Stimulated activated CD8-positive, alpha-beta memory T cell treated with anti-CD3 and anti-CD28 coated beads, Interleukin-15, amount 100 ng/mL, for 48 hours (primary cell): ENCODE measurements around the gene PER1.

Experiments used
- DNase-seq, 2 donors: peaks; one replicate each; pipeline ENCODE4 v3.0.0-alpha.2; 2020; ENCODE audit warnings: low read depth in 2 of 2

PER1 gene

GRCh38 chr17:8141741-8142140, 10.5 kb downstream of the PER1 start:
- DNase-seq: no peak

DNA sequence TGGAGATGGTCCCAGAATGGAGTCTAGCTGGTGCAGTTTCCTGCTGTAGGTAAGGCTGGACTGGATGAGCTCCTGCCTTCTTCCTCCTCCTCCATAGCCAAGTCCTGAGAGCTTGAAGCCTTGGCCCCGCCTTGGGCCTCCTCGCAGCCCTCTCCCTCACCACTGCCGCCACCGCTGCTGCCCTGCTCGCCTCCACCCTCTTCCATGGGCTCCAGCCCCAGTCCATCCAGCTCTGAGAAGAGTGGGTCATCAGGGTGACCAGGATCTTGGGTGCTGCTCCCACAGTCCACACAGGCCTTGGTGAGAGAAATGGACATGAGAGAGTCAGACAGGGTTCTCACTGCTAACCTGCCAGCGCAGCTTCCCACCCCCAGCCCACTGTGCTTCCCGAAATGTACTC, 11.2 kb downstream of the PER1 start:
- DNase-seq: no peak

GRCh38 chr17:8140065-8141029, 11.9 kb downstream of the PER1 start:
- DNase-seq: no peak

DNA sequence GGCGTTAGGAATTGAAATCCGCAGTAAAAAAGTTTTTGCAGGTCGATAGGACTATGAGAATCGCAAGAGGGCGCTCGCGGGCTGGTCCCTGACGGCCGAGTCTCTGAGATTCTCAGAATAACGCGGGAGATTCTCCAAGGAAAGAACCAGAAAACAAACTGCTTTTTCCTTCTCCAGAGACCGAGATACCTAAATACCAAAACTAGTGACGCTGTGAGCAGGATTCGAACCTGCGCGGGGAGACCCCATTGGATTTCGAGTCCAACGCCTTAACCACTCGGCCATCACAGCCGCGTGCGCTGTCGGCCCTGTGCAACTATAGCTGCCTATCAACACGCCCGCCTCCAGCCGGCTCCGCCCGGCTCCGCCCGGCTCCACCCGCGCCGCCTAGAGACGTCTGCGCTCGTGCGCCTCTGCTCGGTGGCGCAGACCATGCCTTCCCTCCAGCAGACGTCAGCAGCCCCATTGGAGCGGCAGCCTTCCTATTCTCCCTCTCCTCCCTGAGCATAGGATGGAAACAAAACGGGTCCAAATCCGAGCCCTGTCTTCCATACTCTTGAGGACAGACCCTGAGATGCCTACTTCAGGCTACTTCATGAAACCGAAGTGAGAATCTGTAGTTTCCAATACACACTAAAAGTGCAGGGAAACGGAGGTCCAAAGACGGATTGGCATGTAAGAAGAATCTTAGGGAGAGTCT, 13.4 kb downstream of the PER1 start:
- DNase-seq: peak; percentile 91 to 94

GRCh38 chr17:8138374-8138671, 13.9 kb downstream of the PER1 start:
- DNase-seq: no peak

- no peak for DNase-seq
These were observed 14.4 kb downstream of the PER1 start for GRCh38 chr17:8137645-8138373.

DNA sequence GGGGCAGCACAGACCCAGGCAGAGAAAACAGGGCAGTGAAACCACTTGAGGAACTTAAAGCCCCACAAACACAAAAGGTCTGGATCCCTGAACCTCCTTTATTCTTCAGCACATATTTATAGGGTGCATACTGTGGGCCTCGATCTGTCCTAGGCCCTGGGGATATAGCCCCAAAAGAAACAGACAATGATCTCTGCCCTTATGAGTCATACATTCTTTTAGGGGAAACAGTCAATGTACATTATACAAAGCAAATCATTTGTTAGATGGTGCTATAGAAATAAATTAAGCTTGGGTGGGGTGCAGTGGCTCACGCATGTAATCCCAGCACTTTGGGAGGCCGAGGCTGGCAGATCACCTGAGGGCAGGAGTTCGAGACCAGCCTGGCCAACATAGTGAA, 18.3 kb downstream of the PER1 start:
- no peak for DNase-seq

- no peak for DNase-seq
These were observed 18.8 kb downstream of the PER1 start for GRCh38 chr17:8133399-8133798.

GRCh38 chr17:8131844-8132441, 20.3 kb downstream of the PER1 start:
- DNase-seq: no peak

- DNase-seq: no peak
These were observed 23.9 kb downstream of the PER1 start for GRCh38 chr17:8128125-8128784.

DNA sequence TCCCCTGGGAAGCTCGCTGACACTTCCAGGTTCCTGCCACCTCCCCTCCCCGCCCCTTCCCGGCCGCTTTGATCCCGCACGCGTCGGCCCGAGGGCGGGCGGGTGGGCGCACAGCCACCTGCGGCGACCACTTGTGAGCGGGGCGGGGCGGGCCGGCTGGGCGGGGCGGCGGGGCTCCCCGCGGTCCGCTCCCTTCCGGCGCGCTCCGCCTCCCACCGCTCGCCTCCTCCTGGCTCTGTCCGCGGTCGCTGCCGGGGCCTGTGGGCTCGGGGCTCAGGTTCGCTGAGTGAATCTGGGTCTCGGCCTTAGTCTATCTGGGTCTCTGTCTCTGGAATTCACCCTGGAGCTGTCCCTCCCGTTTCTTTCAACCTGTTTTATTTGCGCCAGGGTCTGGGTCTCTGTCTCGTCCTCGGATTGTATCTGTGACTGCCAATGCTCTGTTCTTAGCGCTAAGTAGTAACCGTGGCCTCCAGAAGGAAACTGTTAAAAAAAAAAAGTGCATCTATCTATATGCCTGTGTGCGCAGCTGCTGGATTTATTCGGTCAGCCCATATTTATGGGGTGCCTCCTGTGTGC, 25.6 kb downstream of the PER1 start:
- peak; percentile 42 to 47 for DNase-seq

DNA sequence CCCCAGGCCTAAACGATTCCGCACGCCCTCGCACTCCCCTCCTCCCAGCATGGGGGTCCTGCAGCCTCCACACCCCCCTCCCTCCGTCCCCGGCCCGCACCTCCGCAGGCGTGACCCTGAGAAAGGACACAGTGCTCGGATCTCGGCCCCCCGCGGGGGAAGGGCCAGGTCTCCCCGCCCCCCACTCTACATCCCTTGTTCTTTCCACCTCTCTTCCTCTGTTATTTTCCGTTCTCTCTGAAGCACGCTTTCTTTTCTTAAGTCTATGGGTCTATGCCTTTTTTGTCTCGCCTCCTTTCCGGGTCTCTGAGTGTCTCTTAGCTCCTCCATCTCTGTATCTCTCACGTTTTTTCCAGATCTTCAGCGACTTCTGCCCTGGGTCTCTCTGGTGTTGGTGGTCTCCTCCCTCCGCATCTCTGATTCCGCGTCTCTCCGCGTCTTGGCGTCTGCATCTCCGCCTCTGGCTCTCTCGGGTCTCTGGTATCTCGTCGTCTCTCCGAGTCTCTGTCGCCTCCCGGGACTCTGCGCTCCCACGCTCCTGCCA, 26.2 kb downstream of the PER1 start:
- DNase-seq: no peak

GRCh38 chr17:8125154-8125946, 26.9 kb downstream of the PER1 start:
- DNase-seq: peak; percentile 73 to 79

- no peak for DNase-seq
These were observed 27.7 kb downstream of the PER1 start for GRCh38 chr17:8124350-8125153.

DNA sequence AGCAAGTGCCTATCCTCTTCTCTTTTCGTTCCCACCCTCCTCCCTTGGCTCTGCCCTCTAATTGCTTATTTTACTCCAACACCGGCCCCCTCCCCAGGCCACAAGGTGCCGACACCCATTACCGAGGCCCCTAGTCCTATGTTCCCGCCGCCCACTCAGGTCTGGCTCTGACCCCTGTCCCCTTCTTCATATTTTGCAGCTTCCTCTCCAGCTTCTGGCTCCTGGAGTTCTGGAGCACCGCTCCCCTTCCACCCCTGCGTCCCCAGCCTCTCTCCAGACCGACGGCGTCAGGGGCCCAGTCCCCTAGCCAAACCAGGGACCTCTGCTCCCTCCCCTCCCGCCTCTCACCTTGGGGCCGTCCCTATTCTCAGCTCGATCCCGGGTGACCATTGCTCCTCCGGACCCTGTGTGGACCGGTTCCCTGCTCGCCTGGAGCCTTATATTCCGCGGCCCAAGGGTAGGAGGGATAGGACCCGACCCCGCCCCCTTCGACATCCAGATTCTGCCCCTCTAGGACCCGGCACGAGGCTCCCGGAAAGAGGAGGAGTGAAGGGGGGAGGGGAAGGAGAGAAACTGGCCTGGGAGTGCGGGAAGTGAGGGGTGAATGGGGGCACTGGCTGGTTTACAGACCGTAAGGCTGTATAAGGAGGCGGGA, 28.4 kb downstream of the PER1 start, which contains the start of gene HES7:
Gene HES7 (minus strand): TSS at position 412 of the 655 bp plus-strand sequence. CDS start 22 bp downstream, at position 390.
- DNase-seq: no peak

DNA sequence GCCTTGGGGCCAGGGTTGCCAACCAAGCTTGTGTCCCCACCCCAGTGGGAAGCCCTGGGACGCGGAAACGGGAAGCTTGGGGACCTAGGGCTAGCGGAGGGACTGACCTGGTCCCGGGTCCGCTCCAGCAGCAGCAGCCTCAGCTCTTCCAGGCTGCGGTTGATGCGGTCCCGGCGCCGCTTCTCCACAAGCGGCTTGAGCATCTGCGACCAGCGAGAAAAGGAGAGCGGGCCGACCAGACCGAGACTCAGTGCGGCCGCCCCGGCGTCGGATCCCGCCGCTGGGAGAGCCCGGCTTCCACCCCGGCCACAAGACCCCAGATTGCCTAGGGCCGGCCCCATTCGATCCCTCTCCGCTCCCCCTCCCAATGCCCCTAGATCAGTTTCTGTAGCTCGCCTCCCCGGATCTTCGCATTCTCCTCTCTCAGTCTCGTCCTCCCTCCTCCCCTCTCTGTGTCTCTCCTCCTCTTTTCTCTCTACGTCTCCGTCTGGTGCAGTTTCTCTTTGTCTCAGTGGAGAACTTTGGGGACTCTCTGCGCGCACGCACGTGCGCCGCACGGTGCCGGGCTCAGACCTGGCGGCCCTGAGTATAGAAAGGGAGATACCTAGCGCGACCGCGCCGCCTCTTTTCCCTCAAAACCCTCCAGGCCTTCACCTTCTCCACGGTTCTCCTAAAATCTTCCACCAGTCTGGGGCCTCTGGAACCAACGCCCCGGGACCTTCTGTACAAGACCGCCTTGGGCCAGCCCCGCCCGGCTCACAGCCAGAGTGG, 29.1 kb downstream of the PER1 start:
- no peak for DNase-seq

DNA sequence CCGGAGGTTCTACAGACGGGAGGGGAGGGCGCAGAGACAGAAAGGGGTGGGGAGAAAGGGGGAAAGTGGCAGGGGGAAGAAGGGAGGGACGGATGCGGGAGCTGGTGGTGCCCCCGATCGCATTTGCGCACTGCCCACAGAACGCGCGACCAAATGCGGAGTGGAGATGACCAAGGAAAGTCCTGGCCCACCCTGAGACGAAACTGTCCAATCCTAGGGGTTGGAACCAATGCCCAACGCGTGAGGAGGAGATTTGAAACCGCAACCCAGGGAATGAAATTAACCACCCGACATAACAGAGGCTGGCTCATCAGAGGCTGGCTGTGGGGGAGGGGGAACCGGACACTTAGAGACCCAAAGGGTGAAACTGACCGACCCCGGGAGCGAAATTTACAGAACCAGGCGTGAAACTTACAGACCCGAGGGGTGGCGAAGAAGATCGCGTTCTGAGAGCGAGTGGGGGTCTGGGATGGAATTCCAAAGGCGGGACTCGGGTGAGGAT, 29.7 kb downstream of the PER1 start:
- no peak for DNase-seq
